Peyer's patch (tissue), 4 donors: ENCODE measurements around the gene ATP8A1. TPM values are rescaled to one million over a fixed set of nuclear protein-coding genes. Genes with fewer than 3 reads are reported as not detected.

ENCODE experiments used
- DNase-seq, 3 donors: peaks; one replicate each; pipeline ENCODE4 v3.0.0-alpha.2; 2017 to 2019
- H3K27ac ChIP-seq, 4 donors: fragments of 200-600 bp; sonication (generic); one replicate each; pipeline ENCODE4 v1.5.1; 2016 to 2019
- H3K27me3 ChIP-seq, 2 donors: fragments of 200-600 bp; sonication (generic); one replicate each; pipeline ENCODE4 v1.5.1; 2019
- H3K36me3 ChIP-seq, 3 donors: fragments of 200-600 bp; sonication (generic); one replicate each; pipeline ENCODE4 v1.5.1; 2016 to 2019
- H3K4me1 ChIP-seq, 4 donors: fragments of 200-600 bp; sonication (generic); one replicate each; pipeline ENCODE4 v1.5.1; 2016 to 2019
- H3K4me3 ChIP-seq, 4 donors: fragments of 200-600 bp; sonication (generic); 1 replicate in 3 of 4; 2 replicates in 1 of 4; pipeline ENCODE4 v1.5.1; 2016 to 2019; ENCODE audit warnings: mild to moderate bottlenecking in 1 of 4
- H3K9me3 ChIP-seq, 4 donors: fragments of 200-600 bp; sonication (generic); one replicate each; pipeline ENCODE4 v1.5.1; 2016 to 2019; ENCODE audit warnings: mild to moderate bottlenecking in 1 of 4
- POLR2A ChIP-seq, 2 donors: fragments of 450-650 bp; IDR thresholded peaks; one replicate each; pipeline ENCODE4 v1.5.1; 2017; ENCODE audit warnings: antibody characterized with exemption in 2 of 2, mild to moderate bottlenecking in 2 of 2, moderate library complexity in 2 of 2
- total RNA-seq, 4 donors: library from RNA; depleted of rRNA; stranded (reverse); fragments of >200 nt; gene quantifications; one replicate each; pipeline ENCODE4 v1.1.0, GENCODE V29; 2016
- TF ChIP-seq, protein P1 (sequence below), 6 experiments: fragments of 450-650 bp in 4 of 6; fragments of 200-600 bp in 2 of 6; sonication (generic) in 1 of 6; IDR thresholded peaks; one replicate each; pipeline ENCODE4 v1.5.1; 2017 to 2019; ENCODE audit warnings: antibody characterized with exemption in 6 of 6, mild to moderate bottlenecking in 3 of 6, moderate library complexity in 1 of 6

Gene ATP8A1
- total RNA-seq, 4 donors from 2014 or later: 71.0 to 172 (median 158) TPM

DNA sequence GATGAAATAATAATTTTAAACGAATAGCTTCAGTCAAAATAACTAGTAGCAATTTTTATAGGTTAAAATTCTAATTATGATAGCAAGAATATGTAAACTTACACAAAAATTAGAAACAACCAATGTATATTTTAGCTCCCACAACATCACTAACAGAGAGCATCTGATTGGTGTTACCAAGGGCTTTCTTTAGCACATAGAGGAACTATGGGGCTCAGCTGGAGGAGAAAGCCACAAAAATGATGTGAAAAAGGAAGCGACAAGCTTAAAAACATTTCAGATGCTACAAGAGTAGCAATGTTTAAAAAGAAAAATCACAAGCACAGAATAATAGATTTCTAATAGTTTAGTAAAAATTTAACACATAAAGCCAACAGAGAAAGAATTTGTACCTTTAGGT is 56.3 kb downstream of the ATP8A1 start:
- no peaks in the 10 kb centered on the region for H3K36me3 ChIP-seq
- no peaks in the 10 kb centered on the region for H3K27me3 ChIP-seq
- H3K4me1 ChIP-seq: no peaks in the 10 kb centered on the region
- no peak for DNase-seq
- H3K9me3 ChIP-seq: no peaks in the 10 kb centered on the region
- no peak overlapping the region for H3K27ac ChIP-seq
- TF ChIP-seq POLR2A (IDR thresholded peaks at IDR 0.05): no peak
- TF ChIP-seq, protein P1, sequence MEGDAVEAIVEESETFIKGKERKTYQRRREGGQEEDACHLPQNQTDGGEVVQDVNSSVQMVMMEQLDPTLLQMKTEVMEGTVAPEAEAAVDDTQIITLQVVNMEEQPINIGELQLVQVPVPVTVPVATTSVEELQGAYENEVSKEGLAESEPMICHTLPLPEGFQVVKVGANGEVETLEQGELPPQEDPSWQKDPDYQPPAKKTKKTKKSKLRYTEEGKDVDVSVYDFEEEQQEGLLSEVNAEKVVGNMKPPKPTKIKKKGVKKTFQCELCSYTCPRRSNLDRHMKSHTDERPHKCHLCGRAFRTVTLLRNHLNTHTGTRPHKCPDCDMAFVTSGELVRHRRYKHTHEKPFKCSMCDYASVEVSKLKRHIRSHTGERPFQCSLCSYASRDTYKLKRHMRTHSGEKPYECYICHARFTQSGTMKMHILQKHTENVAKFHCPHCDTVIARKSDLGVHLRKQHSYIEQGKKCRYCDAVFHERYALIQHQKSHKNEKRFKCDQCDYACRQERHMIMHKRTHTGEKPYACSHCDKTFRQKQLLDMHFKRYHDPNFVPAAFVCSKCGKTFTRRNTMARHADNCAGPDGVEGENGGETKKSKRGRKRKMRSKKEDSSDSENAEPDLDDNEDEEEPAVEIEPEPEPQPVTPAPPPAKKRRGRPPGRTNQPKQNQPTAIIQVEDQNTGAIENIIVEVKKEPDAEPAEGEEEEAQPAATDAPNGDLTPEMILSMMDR (IDR thresholded peaks at IDR 0.05): no peak
- H3K4me3 ChIP-seq: no peak overlapping the region

DNA sequence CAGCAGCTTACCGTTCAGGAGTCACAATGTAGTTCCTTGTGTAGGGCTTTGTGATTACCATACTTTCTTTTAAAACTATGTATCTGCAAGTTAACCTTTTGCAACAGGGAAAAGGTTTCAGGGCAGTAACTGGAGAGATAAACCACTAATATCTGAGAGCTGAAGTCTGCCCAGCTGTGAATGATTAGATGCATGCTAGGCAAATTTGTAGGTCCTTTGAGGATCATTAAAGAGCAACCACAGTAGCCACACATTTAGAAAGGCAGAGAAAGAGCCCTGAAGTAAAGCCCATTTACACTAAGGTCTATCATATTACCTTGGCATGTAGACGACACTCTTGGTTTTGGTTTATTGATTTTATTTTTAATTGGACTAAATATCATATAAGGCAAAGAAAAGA is 60.0 kb downstream of the ATP8A1 start:
- Histone ChIP-seq H3K9me3 (no peaks in the 10 kb centered on the region), H3K36me3 (no peaks in the 10 kb centered on the region), H3K27me3 (no peaks in the 10 kb centered on the region), H3K4me1 (no peaks in the 10 kb centered on the region), H3K27ac (no peak overlapping the region), H3K4me3 (no peak overlapping the region)
- TF ChIP-seq, protein P1 (IDR thresholded peaks at IDR 0.05): no peak
- no peak for TF ChIP-seq POLR2A (IDR thresholded peaks at IDR 0.05)
- no peak for DNase-seq

DNA sequence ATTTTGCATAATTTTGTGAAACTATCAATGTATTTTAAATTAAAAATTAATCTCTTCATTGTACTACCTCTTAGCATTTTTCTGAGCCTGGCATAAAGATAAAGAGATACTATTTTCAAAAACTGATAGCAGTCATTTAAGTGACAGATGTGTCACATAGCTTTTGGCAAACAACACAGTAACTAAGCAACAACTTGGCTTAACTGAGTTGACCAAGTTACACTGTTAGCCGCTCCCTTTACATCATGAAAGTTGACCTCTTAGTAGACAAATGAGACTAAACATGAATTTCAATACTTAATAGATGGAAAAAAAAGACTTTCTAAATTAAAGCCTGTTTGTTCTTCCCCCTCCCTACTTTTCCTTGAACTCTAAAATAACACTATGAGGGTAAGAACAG is 62.0 kb downstream of the ATP8A1 start:
- H3K27ac ChIP-seq: no peak overlapping the region
- H3K36me3 ChIP-seq: no peaks in the 10 kb centered on the region
- no peak for DNase-seq
- TF ChIP-seq POLR2A (IDR thresholded peaks at IDR 0.05): no peak
- TF ChIP-seq, protein P1 (IDR thresholded peaks at IDR 0.05): no peak
- H3K4me3 ChIP-seq: no peak overlapping the region
- H3K27me3 ChIP-seq: no peaks in the 10 kb centered on the region
- no peaks in the 10 kb centered on the region for H3K9me3 ChIP-seq
- no peaks in the 10 kb centered on the region for H3K4me1 ChIP-seq

DNA sequence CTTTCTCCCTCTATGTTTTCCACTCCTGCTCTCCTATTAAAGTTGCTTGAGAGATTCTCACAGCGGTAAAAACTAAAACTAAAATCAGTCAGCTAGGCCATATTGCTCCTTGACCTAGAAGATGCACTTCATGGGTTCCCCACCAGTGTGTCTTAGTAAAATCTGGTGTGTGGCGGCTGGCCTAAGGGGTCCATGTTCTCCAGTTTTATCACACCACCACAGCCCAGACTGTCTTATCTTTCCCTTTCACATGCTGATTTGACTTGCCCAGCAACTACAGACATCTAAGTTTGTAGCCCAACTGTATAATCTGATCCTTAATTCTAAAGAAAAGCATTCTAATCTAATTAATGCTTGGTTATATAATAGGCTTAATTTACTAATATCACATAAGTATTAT is 68.0 kb downstream of the ATP8A1 start:
- Histone ChIP-seq H3K27ac (no peak overlapping the region), H3K27me3 (no peaks in the 10 kb centered on the region), H3K4me3 (no peak overlapping the region), H3K9me3 (no peaks in the 10 kb centered on the region), H3K36me3 (peaks cover 0 to 12% (median 3%) of the 10 kb centered on the region in 3 donors), H3K4me1 (no peaks in the 10 kb centered on the region)
- TF ChIP-seq, protein P1 (IDR thresholded peaks at IDR 0.05): no peak
- no peak for TF ChIP-seq POLR2A (IDR thresholded peaks at IDR 0.05)
- DNase-seq: no peak

DNA sequence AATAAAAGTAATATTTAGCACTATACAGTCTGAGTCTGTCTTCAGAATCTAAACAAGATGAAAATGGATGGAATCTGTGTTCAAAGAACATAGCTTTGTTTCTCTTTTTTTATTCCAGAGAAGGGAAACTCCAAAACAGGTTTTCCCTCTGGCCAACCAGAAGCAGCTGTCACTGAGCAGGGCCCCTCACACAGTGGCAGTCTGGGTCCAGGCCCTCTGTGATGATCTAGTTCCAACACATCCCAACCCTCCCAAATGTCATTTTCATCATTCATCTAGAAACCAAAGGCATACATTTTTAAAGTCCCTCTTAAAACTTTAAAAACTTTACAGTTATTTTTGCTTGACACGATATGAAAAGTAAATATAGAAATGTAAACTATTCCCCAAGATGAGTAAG is 70.1 kb downstream of the ATP8A1 start:
- H3K36me3 ChIP-seq: peaks cover 0 to 18% (median 3%) of the 10 kb centered on the region in 3 donors
- H3K4me3 ChIP-seq: no peak overlapping the region
- DNase-seq: no peak
- TF ChIP-seq, protein P1 (IDR thresholded peaks at IDR 0.05): no peak
- TF ChIP-seq POLR2A (IDR thresholded peaks at IDR 0.05): no peak
- H3K9me3 ChIP-seq: no peaks in the 10 kb centered on the region
- no peaks in the 10 kb centered on the region for H3K4me1 ChIP-seq
- H3K27ac ChIP-seq: no peak overlapping the region
- no peaks in the 10 kb centered on the region for H3K27me3 ChIP-seq

DNA sequence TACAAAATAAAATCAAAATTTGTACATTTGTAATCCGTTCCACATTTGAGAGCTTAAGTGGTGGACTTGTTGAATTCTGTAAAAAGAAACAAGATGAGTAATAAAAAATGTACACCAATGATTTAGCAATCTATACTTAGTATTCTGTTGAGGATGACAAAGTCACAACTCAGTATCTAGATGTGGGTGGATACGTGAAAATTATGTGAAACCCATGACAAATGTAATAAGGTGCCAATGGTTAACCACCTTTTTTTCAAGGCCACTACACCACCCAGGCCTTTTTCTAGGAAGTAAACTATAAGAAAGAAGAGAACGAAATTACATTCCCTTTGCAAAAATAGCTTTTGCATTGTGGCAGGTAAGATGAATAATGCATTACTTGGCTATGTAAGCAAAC is 77.0 kb downstream of the ATP8A1 start:
- TF ChIP-seq POLR2A (IDR thresholded peaks at IDR 0.05): no peak
- TF ChIP-seq, protein P1 (IDR thresholded peaks at IDR 0.05): no peak
- no peaks in the 10 kb centered on the region for H3K27me3 ChIP-seq
- no peaks in the 10 kb centered on the region for H3K9me3 ChIP-seq
- H3K36me3 ChIP-seq: peaks cover 0 to 18% (median 0%) of the 10 kb centered on the region in 3 donors
- DNase-seq: no peak
- no peak overlapping the region for H3K4me3 ChIP-seq
- no peaks in the 10 kb centered on the region for H3K4me1 ChIP-seq
- H3K27ac ChIP-seq: no peak overlapping the region
